Astrocyte (in vitro differentiated cells and primary cell): ENCODE measurements around the gene NAV2. TPM values are rescaled to one million over a fixed set of nuclear protein-coding genes. Genes with fewer than 3 reads are reported as not detected.

ENCODE experiments used
- DNase-seq: peaks from one replicate; pipeline ENCODE4 v3.0.0-alpha.2; 2010; ENCODE audit warnings: low read depth
- FAIRE-seq: peaks from 2 replicates; lab custom pipeline; 2011; peaks lifted over from hg19 to GRCh38; lab: Jason Lieb, UNC
- H2AFZ ChIP-seq: 2 replicates; pipeline ENCODE4 v1.6.0; 2012; ENCODE audit warnings: low read depth, low read length, inconsistent platforms
- H3K27ac ChIP-seq: 2 replicates; pipeline ENCODE4 v1.5.1; 2011; ENCODE audit warnings: low read depth, low read length, inconsistent platforms
- H3K27me3 ChIP-seq: 2 replicates; pipeline ENCODE4 v1.6.0; 2011; ENCODE audit warnings: low read length, inconsistent platforms; ENCODE audit not compliant: insufficient read depth
- H3K36me3 ChIP-seq: 2 replicates; pipeline ENCODE4 v1.5.1; 2011; ENCODE audit warnings: low read length, inconsistent platforms; ENCODE audit not compliant: insufficient read depth
- H3K4me1 ChIP-seq: 2 replicates; pipeline ENCODE4 v1.5.1; 2011; ENCODE audit warnings: low read length, inconsistent platforms; ENCODE audit not compliant: insufficient read depth
- H3K4me2 ChIP-seq: 2 replicates; pipeline ENCODE4 v1.6.0; 2012; ENCODE audit warnings: low read length, inconsistent platforms
- H3K4me3 ChIP-seq: 2 replicates; pipeline ENCODE4 v1.5.1; 2011; ENCODE audit warnings: low read depth, mild to moderate bottlenecking, low read length, inconsistent platforms; ENCODE audit not compliant: insufficient read depth
- H3K79me2 ChIP-seq: 2 replicates; pipeline ENCODE4 v1.6.0; 2012; ENCODE audit warnings: mild to moderate bottlenecking, low read length, inconsistent platforms; ENCODE audit not compliant: insufficient read depth
- H3K9ac ChIP-seq: 2 replicates; pipeline ENCODE4 v1.6.0; 2012; ENCODE audit warnings: mild to moderate bottlenecking, low read length, inconsistent platforms
- H3K9me3 ChIP-seq: 2 replicates; pipeline ENCODE4 v1.5.1; 2012; ENCODE audit warnings: low read depth, mild to moderate bottlenecking, low read length, inconsistent platforms; ENCODE audit not compliant: insufficient read depth
- H4K20me1 ChIP-seq: 2 replicates; pipeline ENCODE4 v1.6.0; 2012; ENCODE audit warnings: low read length, inconsistent platforms; ENCODE audit not compliant: insufficient read depth
- H3K27ac Mint-ChIP-seq: one replicate; pipeline ENCODE4 v1.8.0; 2021; ENCODE audit warnings: mild to moderate bottlenecking, mixed read lengths; ENCODE audit not compliant: unreplicated experiment
- H3K27me3 Mint-ChIP-seq: one replicate; pipeline ENCODE4 v1.8.0; 2021; ENCODE audit warnings: low read depth, mixed read lengths; ENCODE audit not compliant: unreplicated experiment
- H3K36me3 Mint-ChIP-seq: one replicate; pipeline ENCODE4 v1.8.0; 2021; ENCODE audit warnings: low read depth, mixed read lengths; ENCODE audit not compliant: unreplicated experiment
- H3K4me1 Mint-ChIP-seq: one replicate; pipeline ENCODE4 v1.8.0; 2021; ENCODE audit warnings: low read depth, mixed read lengths; ENCODE audit not compliant: unreplicated experiment
- H3K4me3 Mint-ChIP-seq: one replicate; pipeline ENCODE4 v1.8.0; 2021; ENCODE audit warnings: mild to moderate bottlenecking, moderate library complexity, mixed read lengths; ENCODE audit not compliant: unreplicated experiment
- H3K9me3 Mint-ChIP-seq: one replicate; pipeline ENCODE4 v1.8.0; 2021; ENCODE audit warnings: mild to moderate bottlenecking, mixed read lengths; ENCODE audit not compliant: unreplicated experiment
- EZH2 ChIP-seq: IDR thresholded peaks from 2 replicates; pipeline ENCODE4 v1.6.1; 2012; ENCODE audit warnings: mild to moderate bottlenecking, low read length, inconsistent platforms; ENCODE audit not compliant: insufficient read depth
- total RNA-seq: library from RNA; stranded (reverse); gene quantifications from 2 replicates; pipeline ENCODE4 v1.2.1, GENCODE V29; 2021
- TF ChIP-seq, protein P1 (sequence below): IDR thresholded peaks from 2 replicates; pipeline ENCODE4 v1.5.1; 2011; ENCODE audit warnings: low read depth, mild to moderate bottlenecking, inconsistent platforms, low read length, moderate library complexity; ENCODE audit not compliant: insufficient read depth

The NAV2 gene
- total RNA-seq, 1 donor from 2014 or later, result 20.6 TPM

DNA sequence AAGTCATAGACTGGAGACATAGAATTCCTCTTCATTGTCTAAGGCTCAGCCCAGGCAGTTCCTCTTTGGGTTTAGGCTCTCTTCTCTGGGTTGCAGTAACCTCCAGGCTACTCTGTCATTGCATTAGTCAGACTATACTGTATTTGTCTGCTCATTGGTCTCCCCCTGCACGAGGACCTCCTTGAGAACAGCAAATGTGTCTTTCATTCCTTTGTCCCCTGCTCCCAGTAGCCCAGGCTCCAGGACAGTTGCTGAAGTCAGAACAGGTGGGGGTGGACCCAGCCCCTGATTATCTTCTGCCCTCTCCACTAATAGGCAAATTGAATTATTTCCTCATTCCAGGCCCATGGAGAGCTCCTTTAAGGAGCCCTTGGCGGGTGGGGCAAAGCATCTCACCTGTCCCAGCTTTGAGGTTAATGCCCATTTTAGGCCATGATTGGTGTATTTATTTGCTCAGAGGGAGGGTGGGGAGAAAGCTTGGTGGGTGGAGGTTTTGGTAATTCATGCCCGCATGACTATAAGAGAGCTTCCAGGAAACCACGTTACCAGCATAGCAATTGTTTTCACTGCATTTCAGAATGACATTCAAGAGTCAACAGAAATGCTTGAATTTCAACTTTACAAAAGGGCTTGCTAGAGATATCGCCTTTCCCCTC, 40.9 kb downstream of the NAV2 start:
- no peak for TF ChIP-seq EZH2
- TF ChIP-seq, protein P1, sequence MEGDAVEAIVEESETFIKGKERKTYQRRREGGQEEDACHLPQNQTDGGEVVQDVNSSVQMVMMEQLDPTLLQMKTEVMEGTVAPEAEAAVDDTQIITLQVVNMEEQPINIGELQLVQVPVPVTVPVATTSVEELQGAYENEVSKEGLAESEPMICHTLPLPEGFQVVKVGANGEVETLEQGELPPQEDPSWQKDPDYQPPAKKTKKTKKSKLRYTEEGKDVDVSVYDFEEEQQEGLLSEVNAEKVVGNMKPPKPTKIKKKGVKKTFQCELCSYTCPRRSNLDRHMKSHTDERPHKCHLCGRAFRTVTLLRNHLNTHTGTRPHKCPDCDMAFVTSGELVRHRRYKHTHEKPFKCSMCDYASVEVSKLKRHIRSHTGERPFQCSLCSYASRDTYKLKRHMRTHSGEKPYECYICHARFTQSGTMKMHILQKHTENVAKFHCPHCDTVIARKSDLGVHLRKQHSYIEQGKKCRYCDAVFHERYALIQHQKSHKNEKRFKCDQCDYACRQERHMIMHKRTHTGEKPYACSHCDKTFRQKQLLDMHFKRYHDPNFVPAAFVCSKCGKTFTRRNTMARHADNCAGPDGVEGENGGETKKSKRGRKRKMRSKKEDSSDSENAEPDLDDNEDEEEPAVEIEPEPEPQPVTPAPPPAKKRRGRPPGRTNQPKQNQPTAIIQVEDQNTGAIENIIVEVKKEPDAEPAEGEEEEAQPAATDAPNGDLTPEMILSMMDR, result no peak
- H3K4me1 Mint-ChIP-seq, result peaks cover 11% of the 10 kb centered on the region
- Histone ChIP-seq H3K4me1 (peaks cover 16% of the 10 kb centered on the region), H3K27me3 (peaks cover 7% of the 10 kb centered on the region), H3K36me3 (no peaks in the 10 kb centered on the region), H3K4me3 (no peak overlapping the region), H3K9me3 (no peaks in the 10 kb centered on the region), H3K27ac (no peak overlapping the region), H3K79me2 (no peaks in the 10 kb centered on the region), H4K20me1 (peaks cover 48% of the 10 kb centered on the region), H3K4me2 (no peak overlapping the region), H2AFZ (no peak overlapping the region), H3K9ac (no peak overlapping the region)
- FAIRE-seq (no peak), DNase-seq (peak; percentile 50)
- H3K27me3 Mint-ChIP-seq, result peaks cover 34% of the 10 kb centered on the region
- peaks cover 2% of the 10 kb centered on the region for H3K36me3 Mint-ChIP-seq
- no peak overlapping the region for H3K4me3 Mint-ChIP-seq
- H3K27ac Mint-ChIP-seq, result no peak overlapping the region
- H3K9me3 Mint-ChIP-seq, result no peaks in the 10 kb centered on the region

DNA sequence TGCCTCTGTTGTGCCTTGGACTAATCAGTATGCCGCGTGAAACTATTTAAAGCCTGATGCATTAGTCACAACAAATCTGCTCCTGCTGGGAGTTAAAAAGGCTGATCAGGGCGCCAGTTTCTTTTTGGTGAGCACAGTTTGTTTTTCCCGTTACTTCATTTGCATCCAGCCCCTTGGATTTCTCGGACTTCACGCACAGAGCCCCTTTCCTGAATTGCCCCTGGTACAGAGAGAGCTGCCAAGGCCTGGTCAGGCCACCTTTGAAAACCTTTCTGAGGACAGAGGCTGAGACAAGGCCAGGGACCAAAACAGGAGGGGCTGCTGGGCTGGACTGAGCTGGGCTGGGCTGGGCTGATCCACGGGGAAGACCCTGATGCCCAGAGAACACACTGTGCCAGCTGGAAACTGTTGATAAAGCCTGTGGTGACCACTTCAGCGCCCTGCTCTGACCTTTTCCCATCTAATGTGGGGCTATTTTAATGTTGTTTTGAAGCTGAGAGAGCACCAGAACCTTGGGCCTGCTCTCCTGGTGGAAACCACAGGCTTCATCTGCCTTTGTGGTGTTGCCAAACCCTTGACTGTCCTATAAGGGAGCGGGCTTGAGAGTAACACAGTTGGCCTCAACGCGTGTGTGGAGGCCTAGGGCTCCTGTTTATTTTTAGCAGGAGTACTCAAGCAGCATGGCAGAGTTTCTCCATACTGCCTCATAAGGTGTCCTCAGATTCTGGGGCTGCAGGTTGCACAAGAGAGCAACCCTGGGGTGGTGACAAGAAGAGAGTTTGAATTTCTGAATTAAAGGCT, 44.2 kb downstream of the NAV2 start:
- DNase-seq (peak; percentile 55), FAIRE-seq (no peak)
- TF ChIP-seq, protein P1, result no peak
- TF ChIP-seq EZH2, result no peak
- H3K4me1 ChIP-seq, result peaks cover 16% of the 10 kb centered on the region
- H3K4me2 ChIP-seq, result peak overlapping the region; percentile 45
- H3K27ac ChIP-seq, result no peak overlapping the region
- no peak overlapping the region for H3K9ac ChIP-seq
- Mint-ChIP-seq H3K27ac (no peak overlapping the region), H3K9me3 (no peaks in the 10 kb centered on the region), H3K36me3 (peaks cover 2% of the 10 kb centered on the region), H3K4me1 (peaks cover 14% of the 10 kb centered on the region), H3K27me3 (peaks cover 18% of the 10 kb centered on the region), H3K4me3 (no peak overlapping the region)
- H4K20me1 ChIP-seq, result peaks cover 61% of the 10 kb centered on the region
- H3K79me2 ChIP-seq, result no peaks in the 10 kb centered on the region
- no peaks in the 10 kb centered on the region for H3K9me3 ChIP-seq
- H3K36me3 ChIP-seq, result no peaks in the 10 kb centered on the region
- no peak overlapping the region for H2AFZ ChIP-seq
- H3K4me3 ChIP-seq, result no peak overlapping the region
- H3K27me3 ChIP-seq, result peaks cover 10% of the 10 kb centered on the region

DNA sequence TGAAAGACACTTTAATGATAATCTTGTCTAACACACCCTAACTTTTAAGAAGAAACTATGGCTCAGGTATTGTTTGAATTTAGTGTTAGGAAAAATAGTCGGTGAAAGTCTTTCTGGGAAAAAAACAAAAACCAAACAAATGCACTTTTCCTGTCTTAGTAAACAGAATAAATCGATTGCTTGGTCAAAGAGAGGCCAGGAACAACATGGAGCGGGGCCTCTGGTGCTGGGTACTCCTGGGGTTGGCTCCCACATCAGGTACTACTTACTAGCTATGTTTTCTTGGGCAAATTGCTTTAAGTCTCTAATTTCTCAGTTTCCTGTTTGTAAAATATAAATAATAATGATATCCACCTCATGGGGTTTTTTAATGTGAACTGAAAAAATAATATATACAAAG, 46.8 kb downstream of the NAV2 start:
- Histone ChIP-seq H2AFZ (no peak overlapping the region), H3K27ac (no peak overlapping the region), H3K36me3 (no peaks in the 10 kb centered on the region), H3K27me3 (peaks cover 17% of the 10 kb centered on the region), H3K4me3 (no peak overlapping the region), H3K9ac (no peak overlapping the region), H3K4me2 (no peak overlapping the region), H3K4me1 (peaks cover 10% of the 10 kb centered on the region), H3K79me2 (no peaks in the 10 kb centered on the region), H4K20me1 (peaks cover 72% of the 10 kb centered on the region), H3K9me3 (no peaks in the 10 kb centered on the region)
- no peak for FAIRE-seq
- no peak overlapping the region for H3K4me3 Mint-ChIP-seq
- DNase-seq, result no peak
- TF ChIP-seq, protein P1, result no peak
- no peak for TF ChIP-seq EZH2
- peaks cover 29% of the 10 kb centered on the region for H3K27me3 Mint-ChIP-seq
- H3K4me1 Mint-ChIP-seq, result peaks cover 12% of the 10 kb centered on the region
- H3K9me3 Mint-ChIP-seq, result no peaks in the 10 kb centered on the region
- no peak overlapping the region for H3K27ac Mint-ChIP-seq
- peaks cover 2% of the 10 kb centered on the region for H3K36me3 Mint-ChIP-seq
